ENCODE measurements around the gene HRH2. TPM values are rescaled to one million over a fixed set of nuclear protein-coding genes. Genes with fewer than 3 reads are reported as not detected.
A peak's percentile ranks its signal among the peaks of the same experiment; 100 is the strongest.

The HRH2 gene
- total RNA-seq, 6 donors from 2014 or later = 3.8 to 16.8 (median 7.8) TPM

DNA sequence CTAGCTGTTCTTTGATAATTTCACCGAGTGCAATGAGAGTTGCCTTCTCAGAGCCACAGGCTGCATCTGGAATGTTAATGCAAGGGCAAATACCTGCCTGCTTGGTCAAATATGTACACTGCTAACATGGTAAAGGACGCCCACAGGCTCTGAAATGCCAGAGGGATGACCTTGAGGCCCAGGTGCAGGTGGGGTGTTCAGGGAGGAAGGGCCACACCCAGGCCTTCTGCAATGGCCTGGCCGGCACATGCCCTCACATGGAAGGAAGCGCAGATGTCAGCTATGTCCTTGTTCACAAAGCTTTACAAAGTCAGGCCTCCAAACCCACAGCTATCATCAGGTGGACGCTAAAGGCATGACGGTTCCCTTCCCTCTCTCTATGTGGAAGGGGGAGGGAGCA is 48.6 kb downstream of the HRH2 start:
- WGBS, 2 donors = 67 to 81% methylated on average over 3 to 6 of the region's 6 CpGs
- Histone ChIP-seq H3K27me3 (no peaks in the 10 kb centered on the region), H3K27ac (no peak overlapping the region), H3K4me3 (no peak overlapping the region), H3K4me1 (no peaks in the 10 kb centered on the region), H3K9me3 (no peaks in the 10 kb centered on the region), H3K36me3 (peaks cover 0 to 5% (median 0%) of the 10 kb centered on the region in 4 donors)
- ATAC-seq (ENCODE audit: low FRiP score in 2 of 2) (no peak), DNase-seq (no peak)
- no peak for TF ChIP-seq POLR2A (IDR thresholded peaks at IDR 0.05)
- TF ChIP-seq, protein P1, sequence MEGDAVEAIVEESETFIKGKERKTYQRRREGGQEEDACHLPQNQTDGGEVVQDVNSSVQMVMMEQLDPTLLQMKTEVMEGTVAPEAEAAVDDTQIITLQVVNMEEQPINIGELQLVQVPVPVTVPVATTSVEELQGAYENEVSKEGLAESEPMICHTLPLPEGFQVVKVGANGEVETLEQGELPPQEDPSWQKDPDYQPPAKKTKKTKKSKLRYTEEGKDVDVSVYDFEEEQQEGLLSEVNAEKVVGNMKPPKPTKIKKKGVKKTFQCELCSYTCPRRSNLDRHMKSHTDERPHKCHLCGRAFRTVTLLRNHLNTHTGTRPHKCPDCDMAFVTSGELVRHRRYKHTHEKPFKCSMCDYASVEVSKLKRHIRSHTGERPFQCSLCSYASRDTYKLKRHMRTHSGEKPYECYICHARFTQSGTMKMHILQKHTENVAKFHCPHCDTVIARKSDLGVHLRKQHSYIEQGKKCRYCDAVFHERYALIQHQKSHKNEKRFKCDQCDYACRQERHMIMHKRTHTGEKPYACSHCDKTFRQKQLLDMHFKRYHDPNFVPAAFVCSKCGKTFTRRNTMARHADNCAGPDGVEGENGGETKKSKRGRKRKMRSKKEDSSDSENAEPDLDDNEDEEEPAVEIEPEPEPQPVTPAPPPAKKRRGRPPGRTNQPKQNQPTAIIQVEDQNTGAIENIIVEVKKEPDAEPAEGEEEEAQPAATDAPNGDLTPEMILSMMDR (IDR thresholded peaks at IDR 0.05) = no peak
- TF ChIP-seq EP300 (IDR thresholded peaks at IDR 0.05) = no peak
- no peak for TF ChIP-seq POLR2AphosphoS5 (IDR thresholded peaks at IDR 0.05)

DNA sequence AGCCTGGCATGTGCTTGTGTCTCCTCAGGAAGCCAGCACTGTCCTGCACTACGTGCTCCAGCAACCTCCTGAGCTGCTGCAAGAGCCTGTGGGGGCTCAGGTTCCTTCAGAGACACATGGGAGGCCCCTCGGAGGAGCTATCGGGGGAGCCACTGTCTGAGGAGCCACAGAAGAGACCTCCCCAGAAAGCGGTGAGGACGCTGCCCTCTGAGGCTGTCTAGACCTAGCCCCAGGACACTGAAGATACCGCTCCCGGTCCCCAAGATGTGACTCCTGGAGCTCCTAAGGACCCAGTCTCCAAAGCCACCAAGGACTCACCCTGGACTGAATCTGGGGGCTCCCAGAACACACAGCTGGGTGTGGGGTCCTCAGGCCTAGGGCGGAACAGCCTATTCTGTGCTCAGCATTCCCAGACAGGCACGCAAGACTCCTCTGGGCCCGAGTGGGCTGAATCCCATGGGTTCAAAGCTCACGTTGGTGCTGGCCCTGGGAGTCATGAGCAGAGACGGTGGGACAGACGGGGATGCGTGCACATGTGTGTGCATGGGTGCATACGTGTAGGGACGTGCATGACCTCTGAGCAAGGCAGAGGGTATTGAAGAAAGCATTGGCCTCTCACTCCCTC is 50.0 kb downstream of the HRH2 start:
- WGBS, 2 donors = 93 to 95% methylated on average over 10 to 13 of the region's 16 CpGs
- ATAC-seq (ENCODE audit: low FRiP score in 2 of 2) (no peak), DNase-seq (peak in 1 of 2 donors; percentile 14)
- H3K27me3 ChIP-seq = no peaks in the 10 kb centered on the region
- H3K4me1 ChIP-seq = no peaks in the 10 kb centered on the region
- H3K36me3 ChIP-seq = peaks cover 0 to 5% (median 0%) of the 10 kb centered on the region in 4 donors
- no peak overlapping the region for H3K27ac ChIP-seq
- H3K9me3 ChIP-seq = no peaks in the 10 kb centered on the region
- no peak overlapping the region for H3K4me3 ChIP-seq
- TF ChIP-seq EP300 (IDR thresholded peaks at IDR 0.05) = no peak
- TF ChIP-seq, protein P1 (IDR thresholded peaks at IDR 0.05) = no peak
- TF ChIP-seq POLR2AphosphoS5 (IDR thresholded peaks at IDR 0.05) = no peak
- no peak for TF ChIP-seq POLR2A (IDR thresholded peaks at IDR 0.05)

DNA sequence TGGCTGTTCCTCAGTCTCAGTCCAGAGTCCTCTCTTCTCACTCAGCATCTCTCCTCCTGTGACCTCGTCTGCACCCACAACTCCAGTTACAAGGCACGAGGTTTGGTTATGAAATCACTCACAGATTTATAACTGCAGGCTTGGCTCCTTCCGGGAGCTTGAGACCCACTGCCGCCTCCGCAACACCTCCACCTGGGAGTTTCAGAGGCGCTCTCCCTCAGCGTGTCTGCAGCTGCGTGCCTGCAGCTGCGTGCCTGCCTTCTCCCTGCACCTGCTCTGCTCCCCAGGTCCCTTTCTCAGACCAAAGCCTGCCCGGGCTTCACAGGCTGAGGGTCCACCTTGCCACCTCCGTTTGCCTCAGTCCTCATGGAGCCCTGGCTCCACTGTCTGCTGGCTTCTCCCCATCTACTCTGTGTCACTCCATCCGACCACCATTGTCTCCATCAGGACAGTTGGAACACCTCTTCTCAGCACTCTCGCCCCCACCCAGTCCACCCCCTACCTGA is 51.5 kb downstream of the HRH2 start:
- H3K9me3 ChIP-seq = peaks cover 0 to 8% (median 0%) of the 10 kb centered on the region in 4 donors
- peaks cover 0 to 5% (median 0%) of the 10 kb centered on the region in 4 donors for H3K36me3 ChIP-seq
- no peak overlapping the region for H3K4me3 ChIP-seq
- no peak overlapping the region for H3K27ac ChIP-seq
- TF ChIP-seq, protein P1 (IDR thresholded peaks at IDR 0.05) = no peak
- TF ChIP-seq POLR2AphosphoS5 (IDR thresholded peaks at IDR 0.05) (no peak), POLR2A (IDR thresholded peaks at IDR 0.05) (no peak), EP300 (IDR thresholded peaks at IDR 0.05) (no peak)
- no peaks in the 10 kb centered on the region for H3K4me1 ChIP-seq
- no peaks in the 10 kb centered on the region for H3K27me3 ChIP-seq
- 84 to 85% methylated on average over 13 of the region's 13 CpGs for WGBS, 2 donors
- peak in 1 of 2 donors; percentile 32 for DNase-seq
- peak in 1 of 2 donors; percentile 25 for ATAC-seq (ENCODE audit: low FRiP score in 2 of 2)

DNA sequence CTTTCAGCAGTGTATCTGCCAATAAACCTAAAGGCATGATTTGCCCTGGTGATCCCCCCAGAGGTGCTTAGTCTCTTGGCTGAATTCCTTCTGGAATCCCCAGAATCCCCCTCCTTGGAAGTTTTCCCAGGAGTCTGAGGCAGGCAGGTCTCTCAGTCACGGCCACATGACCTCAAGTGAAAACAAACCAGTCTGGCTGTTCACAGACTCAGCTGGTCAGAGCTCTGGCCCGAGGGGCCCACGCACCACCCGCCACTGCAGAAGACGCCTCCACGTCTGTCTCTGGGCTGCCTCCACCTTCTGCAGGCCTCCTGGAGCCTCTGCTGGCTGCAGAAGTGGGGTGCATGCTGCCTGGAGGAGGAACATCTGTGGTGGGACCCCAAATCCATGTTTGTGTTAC is 52.5 kb downstream of the HRH2 start:
- 40 to 80% methylated on average over 1 to 6 of the region's 6 CpGs for WGBS, 2 donors
- Histone ChIP-seq H3K27ac (no peak overlapping the region), H3K36me3 (peaks cover 0 to 5% (median 0%) of the 10 kb centered on the region in 4 donors), H3K27me3 (no peaks in the 10 kb centered on the region), H3K4me3 (no peak overlapping the region), H3K9me3 (peaks cover 0 to 11% (median 0%) of the 10 kb centered on the region in 4 donors), H3K4me1 (no peaks in the 10 kb centered on the region)
- TF ChIP-seq, protein P1 (IDR thresholded peaks at IDR 0.05) = no peak
- TF ChIP-seq EP300 (IDR thresholded peaks at IDR 0.05) (no peak), POLR2A (IDR thresholded peaks at IDR 0.05) (no peak), POLR2AphosphoS5 (IDR thresholded peaks at IDR 0.05) (no peak)
- DNase-seq (peak in 1 of 2 donors; percentile 40), ATAC-seq (ENCODE audit: low FRiP score in 2 of 2) (no peak)
